Endodermal cell (in vitro differentiated cells): ENCODE data around the gene NOP16. TPM values are rescaled to one million over a fixed set of nuclear protein-coding genes. Genes with fewer than 3 reads are reported as not detected.

Experiments
- DNase-seq: peaks from one replicate; pipeline ENCODE4 v3.0.0-alpha.2; 2017
- H3K27ac ChIP-seq: 2 replicates; pipeline ENCODE4 v1.5.1; 2013; ENCODE audit warnings: mild to moderate bottlenecking, low read depth, low read length, moderate library complexity
- H3K27me3 ChIP-seq: 2 replicates; pipeline ENCODE4 v1.6.1; 2013; ENCODE audit warnings: mild to moderate bottlenecking, low read length, moderate library complexity; ENCODE audit not compliant: insufficient read depth, control insufficient read depth, poor library complexity, severe bottlenecking
- H3K36me3 ChIP-seq: 2 replicates; pipeline ENCODE4 v1.7.0; 2013; ENCODE audit warnings: mild to moderate bottlenecking, low read length, moderate library complexity; ENCODE audit not compliant: control insufficient read depth, insufficient read depth
- H3K4me1 ChIP-seq: one replicate; pipeline ENCODE4 v1.7.0; 2013; ENCODE audit warnings: low read length; ENCODE audit not compliant: control insufficient read depth, insufficient read depth
- H3K4me3 ChIP-seq: 2 replicates; pipeline ENCODE4 v1.5.1; 2013; ENCODE audit warnings: mild to moderate bottlenecking, low read length, moderate library complexity
- H3K9ac ChIP-seq: 2 replicates; pipeline ENCODE4 v1.6.1; 2013; ENCODE audit warnings: mild to moderate bottlenecking, low read length, moderate library complexity; ENCODE audit not compliant: poor library complexity, severe bottlenecking; ENCODE audit errors: extremely low read depth
- H3K9me3 ChIP-seq: 2 replicates; pipeline ENCODE4 v1.6.1; 2013; ENCODE audit warnings: mild to moderate bottlenecking, low read length, moderate library complexity; ENCODE audit not compliant: control insufficient read depth
- H3K27ac Mint-ChIP-seq: 2 replicates; pipeline ENCODE4 v1.8.0; 2020; ENCODE audit warnings: mixed read lengths
- H3K27me3 Mint-ChIP-seq: 2 replicates; pipeline ENCODE4 v1.8.0; 2021; ENCODE audit warnings: mild to moderate bottlenecking, mixed read lengths; ENCODE audit not compliant: insufficient read depth
- H3K36me3 Mint-ChIP-seq: 2 replicates; pipeline ENCODE4 v1.8.0; 2020; ENCODE audit warnings: low read depth, mixed read lengths
- H3K4me1 Mint-ChIP-seq: 2 replicates; pipeline ENCODE4 v1.8.0; 2020; ENCODE audit warnings: mixed read lengths
- H3K4me3 Mint-ChIP-seq: 2 replicates; pipeline ENCODE4 v1.8.0; 2020; ENCODE audit warnings: mild to moderate bottlenecking, moderate library complexity, mixed read lengths
- H3K9me3 Mint-ChIP-seq: 2 replicates; pipeline ENCODE4 v1.8.0; 2020; ENCODE audit warnings: mild to moderate bottlenecking, mixed read lengths
- WGBS, 2 experiments: methylation state at CpG; one replicate each; pipeline versions ENCODE4 v1.1.5 to v1.1.7; 2013; ENCODE audit warnings: missing lambda C conversion rate in 2 of 2, mixed read lengths in 1 of 2; ENCODE audit not compliant: insufficient coverage in 1 of 2, insufficient read length in 1 of 2; 5-methylcytosine and 5-hydroxymethylcytosine counted together
- total RNA-seq, 2 donors: library from RNA; stranded (reverse); fragmentation: NEBNext Ultra II Directional in 1 of 2; extraction: Animal tissue kit (Norgen Biotek cat#: 25700) in 1 of 2; gene quantifications; 2 replicates in 1 of 2; 3 replicates in 1 of 2; pipeline ENCODE4 v1.2.1, GENCODE V29; 2021
- TF ChIP-seq, protein P1 (sequence below): fragments of 200-600 bp; sonication (generic); conservative IDR thresholded peaks from 2 replicates; pipeline ENCODE4 v1.5.0; 2021; ENCODE audit warnings: antibody characterized with exemption, mild to moderate bottlenecking

NOP16 gene
- total RNA-seq, 2 donors from 2014 or later: 18.6 to 31.3 TPM

GRCh38 chr5:176426876-176427275 lies 38.5 kb upstream of the NOP16 start:
- Mint-ChIP-seq H3K4me3 (no peak overlapping the region), H3K4me1 (no peaks in the 10 kb centered on the region), H3K27ac (no peak overlapping the region), H3K9me3 (peaks cover 49% of the 10 kb centered on the region), H3K36me3 (peaks cover 4% of the 10 kb centered on the region), H3K27me3 (peaks cover 6% of the 10 kb centered on the region)
- Histone ChIP-seq H3K9ac (no peak overlapping the region), H3K27me3 (no peaks in the 10 kb centered on the region), H3K9me3 (peaks cover 67% of the 10 kb centered on the region), H3K4me1 (peaks cover 3% of the 10 kb centered on the region), H3K4me3 (no peak overlapping the region), H3K27ac (no peak overlapping the region), H3K36me3 (no peaks in the 10 kb centered on the region)
- no peak for DNase-seq
- TF ChIP-seq, protein P1, sequence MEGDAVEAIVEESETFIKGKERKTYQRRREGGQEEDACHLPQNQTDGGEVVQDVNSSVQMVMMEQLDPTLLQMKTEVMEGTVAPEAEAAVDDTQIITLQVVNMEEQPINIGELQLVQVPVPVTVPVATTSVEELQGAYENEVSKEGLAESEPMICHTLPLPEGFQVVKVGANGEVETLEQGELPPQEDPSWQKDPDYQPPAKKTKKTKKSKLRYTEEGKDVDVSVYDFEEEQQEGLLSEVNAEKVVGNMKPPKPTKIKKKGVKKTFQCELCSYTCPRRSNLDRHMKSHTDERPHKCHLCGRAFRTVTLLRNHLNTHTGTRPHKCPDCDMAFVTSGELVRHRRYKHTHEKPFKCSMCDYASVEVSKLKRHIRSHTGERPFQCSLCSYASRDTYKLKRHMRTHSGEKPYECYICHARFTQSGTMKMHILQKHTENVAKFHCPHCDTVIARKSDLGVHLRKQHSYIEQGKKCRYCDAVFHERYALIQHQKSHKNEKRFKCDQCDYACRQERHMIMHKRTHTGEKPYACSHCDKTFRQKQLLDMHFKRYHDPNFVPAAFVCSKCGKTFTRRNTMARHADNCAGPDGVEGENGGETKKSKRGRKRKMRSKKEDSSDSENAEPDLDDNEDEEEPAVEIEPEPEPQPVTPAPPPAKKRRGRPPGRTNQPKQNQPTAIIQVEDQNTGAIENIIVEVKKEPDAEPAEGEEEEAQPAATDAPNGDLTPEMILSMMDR: no peak
- 82% methylated on average over 1 of the region's 1 CpG; no CpG with 5 or more reads in 1 of the 2 experiments for WGBS, 2 experiments

- TF ChIP-seq, protein P1: no peak
- H3K36me3 ChIP-seq: no peaks in the 10 kb centered on the region
- peaks cover 3% of the 10 kb centered on the region for H3K4me1 ChIP-seq
- H3K27ac Mint-ChIP-seq: no peak overlapping the region
- H3K27ac ChIP-seq: no peak overlapping the region
- peaks cover 75% of the 10 kb centered on the region for H3K9me3 ChIP-seq
- H3K36me3 Mint-ChIP-seq: peaks cover 7% of the 10 kb centered on the region
- peaks cover 7% of the 10 kb centered on the region for H3K27me3 Mint-ChIP-seq
- WGBS, 2 experiments: 80 to 87% methylated on average over 1 of the region's 1 CpG
- peaks cover 2% of the 10 kb centered on the region for H3K4me1 Mint-ChIP-seq
- no peak overlapping the region for H3K4me3 Mint-ChIP-seq
- H3K9ac ChIP-seq: no peak overlapping the region
- H3K9me3 Mint-ChIP-seq: peaks cover 55% of the 10 kb centered on the region
- H3K4me3 ChIP-seq: peak overlapping the region; percentile 2
- DNase-seq: no peak
- no peaks in the 10 kb centered on the region for H3K27me3 ChIP-seq
Measured at GRCh38 chr5:176425791-176426190, 37.4 kb upstream of the NOP16 start.

DNA sequence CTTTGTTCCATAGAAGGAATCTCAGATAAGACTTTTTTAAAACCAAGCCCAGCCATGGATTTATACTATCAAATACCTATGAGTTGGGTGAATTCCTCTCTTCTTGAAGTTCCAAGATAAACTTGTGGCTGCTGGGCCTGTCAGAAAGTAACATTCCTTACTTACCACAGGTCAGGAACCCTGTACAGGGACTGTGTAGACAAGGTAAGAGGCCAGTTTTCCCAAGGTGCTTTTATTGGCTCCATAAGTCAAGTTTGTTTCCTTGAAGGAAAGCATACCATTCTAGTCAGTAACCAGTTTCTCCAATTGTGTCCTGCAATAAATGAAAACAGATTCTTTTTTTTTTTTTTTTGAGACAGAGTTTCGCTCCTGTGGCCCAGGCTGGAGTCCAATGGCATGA lies 36.7 kb upstream of the NOP16 start:
- H3K36me3 ChIP-seq: no peaks in the 10 kb centered on the region
- peaks cover 62% of the 10 kb centered on the region for H3K9me3 Mint-ChIP-seq
- H3K9me3 ChIP-seq: peaks cover 73% of the 10 kb centered on the region
- no peak overlapping the region for H3K9ac ChIP-seq
- 100% methylated on average over 1 of the region's 1 CpG; no CpG with 5 or more reads in 1 of the 2 experiments for WGBS, 2 experiments
- H3K4me3 Mint-ChIP-seq: no peak overlapping the region
- peaks cover 7% of the 10 kb centered on the region for H3K36me3 Mint-ChIP-seq
- H3K4me3 ChIP-seq: peak overlapping the region; percentile 43
- no peak overlapping the region for H3K27ac ChIP-seq
- peaks cover 5% of the 10 kb centered on the region for H3K27me3 Mint-ChIP-seq
- peaks cover 2% of the 10 kb centered on the region for H3K4me1 Mint-ChIP-seq
- H3K27ac Mint-ChIP-seq: no peak overlapping the region
- no peak for DNase-seq
- H3K4me1 ChIP-seq: peaks cover 1% of the 10 kb centered on the region
- TF ChIP-seq, protein P1: no peak
- H3K27me3 ChIP-seq: no peaks in the 10 kb centered on the region
